ENCODE measurements around the gene MVD.

MVD gene

DNA sequence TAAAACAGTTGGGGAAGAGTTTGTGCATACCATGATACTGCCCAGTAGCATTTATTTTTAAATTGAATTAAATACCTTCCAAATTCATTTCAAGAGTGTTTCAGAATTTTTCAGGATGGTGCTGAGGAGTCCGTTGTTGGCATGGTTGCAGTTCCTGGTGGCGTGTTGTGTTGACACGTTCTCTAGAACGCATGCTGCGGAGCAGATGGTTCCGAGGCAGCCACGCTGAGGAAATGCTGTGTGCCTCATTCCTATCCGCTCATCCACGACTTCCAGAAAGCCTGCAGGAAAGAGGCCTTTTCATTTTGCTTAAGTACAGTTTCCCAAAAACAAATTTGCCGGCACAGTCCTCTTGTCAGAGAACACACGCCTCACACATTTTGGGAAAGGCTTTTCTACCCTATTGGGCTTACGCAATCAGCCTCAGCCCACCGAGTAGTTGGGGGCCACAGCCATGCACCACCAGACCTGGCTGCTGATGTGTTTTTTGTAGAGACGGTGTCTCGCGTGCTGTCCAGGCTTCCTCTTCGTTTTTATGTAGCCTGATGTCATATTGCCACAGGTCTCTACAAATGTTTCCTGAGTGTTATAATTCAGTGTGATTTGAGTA, 56.6 kb downstream of the MVD start:
- DNase-seq (ENCODE audit: low read depth), result no peak

DNA sequence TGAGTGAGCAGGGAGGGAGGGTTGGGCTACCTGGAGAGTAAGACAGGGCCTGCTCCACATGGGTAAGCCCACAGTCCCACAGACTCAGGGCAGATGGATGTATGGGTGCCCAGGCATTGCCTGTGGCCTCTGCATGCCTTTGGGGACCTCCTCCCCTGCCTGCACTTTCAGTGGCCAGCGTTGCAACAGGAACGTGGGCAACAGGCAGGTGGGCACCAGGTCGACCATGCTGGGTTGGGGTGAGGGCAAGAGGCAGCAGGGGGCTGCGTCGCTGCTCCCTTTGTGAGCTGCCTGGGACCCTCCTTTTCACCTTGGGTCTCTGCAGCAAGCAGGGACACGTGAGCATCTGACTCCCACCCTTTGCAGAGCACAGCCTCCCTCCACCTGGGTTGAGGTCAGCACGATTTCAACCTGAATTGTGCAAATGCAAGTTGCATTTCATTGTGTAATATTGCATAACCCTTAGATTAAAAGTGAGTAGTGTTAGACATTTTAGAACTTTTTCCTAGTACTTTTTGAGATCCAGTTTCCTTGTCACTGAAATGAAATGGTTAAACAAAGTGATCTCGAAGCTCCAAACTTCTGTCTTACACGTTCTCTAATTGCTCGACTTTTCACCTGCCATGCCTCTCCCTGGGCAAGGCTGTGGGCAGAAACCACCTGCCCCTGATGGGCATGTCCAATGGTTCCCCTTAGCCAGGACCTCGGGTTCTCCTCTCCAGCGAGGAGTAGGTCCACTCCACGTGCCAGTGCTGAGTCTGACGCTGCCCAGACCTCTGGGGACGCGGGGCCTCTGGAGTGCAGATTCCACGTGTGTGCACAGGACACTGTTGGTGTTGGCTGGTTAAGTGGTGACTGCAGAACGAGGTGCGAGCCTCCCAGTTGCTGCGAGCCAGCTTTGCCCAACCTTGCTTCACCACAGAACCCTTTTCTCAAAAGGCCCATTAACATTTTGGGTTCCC, 57.4 kb downstream of the MVD start:
- no peak for DNase-seq (ENCODE audit: low read depth)

DNA sequence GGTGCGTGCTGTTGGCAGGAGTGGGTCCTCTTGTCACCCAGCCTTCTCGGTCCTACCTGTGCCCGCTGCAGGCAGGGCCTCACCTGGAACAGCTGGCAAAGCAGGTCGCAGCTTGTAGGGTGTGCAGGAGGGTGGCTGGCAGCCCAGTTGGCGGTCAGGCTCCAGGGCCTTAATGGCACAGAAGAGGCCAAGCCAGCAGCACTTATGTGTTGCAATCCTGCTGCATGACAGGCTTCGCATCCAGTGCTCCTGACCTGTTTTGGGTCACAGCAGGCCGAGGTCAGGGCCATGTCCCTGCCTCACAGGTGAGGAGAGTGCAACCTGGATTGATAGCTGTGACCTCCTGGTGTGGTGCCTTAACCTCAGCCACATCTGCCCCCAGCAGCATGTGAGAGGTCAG, 60.8 kb downstream of the MVD start:
- DNase-seq (ENCODE audit: low read depth), result no peak
